Smooth muscle cell (in vitro differentiated cells): Measurements from ENCODE around the gene RAB6B. TPM values are rescaled to one million over a fixed set of nuclear protein-coding genes. Genes with fewer than 3 reads are reported as not detected.

Source experiments
- DNase-seq: peaks from one replicate; lab custom pipeline; 2025; ENCODE audit not compliant: unreplicated experiment; lab: John Stamatoyannopoulos, UW
- H2AFZ ChIP-seq: fragments of 200-600 bp; sonication (generic); 2 replicates; pipeline ENCODE4 v1.6.0; 2016; ENCODE audit warnings: antibody characterized with exemption, low read depth, mild to moderate bottlenecking
- H3F3A ChIP-seq: fragments of 200-600 bp; sonication (generic); 2 replicates; pipeline ENCODE4 v1.6.0; 2017; ENCODE audit warnings: antibody characterized with exemption, low read depth
- H3K27ac ChIP-seq: fragments of 200-600 bp; sonication (generic); 2 replicates; pipeline ENCODE4 v1.5.1; 2016; ENCODE audit warnings: low read depth, mild to moderate bottlenecking
- H3K27me3 ChIP-seq: fragments of 200-600 bp; sonication (generic); 2 replicates; pipeline ENCODE4 v1.6.1; 2016; ENCODE audit warnings: low read depth, mild to moderate bottlenecking
- H3K36me3 ChIP-seq: fragments of 200-600 bp; sonication (generic); 2 replicates; pipeline ENCODE4 v1.5.1; 2016; ENCODE audit warnings: low read depth
- H3K4me1 ChIP-seq: fragments of 200-600 bp; sonication (generic); 2 replicates; pipeline ENCODE4 v1.5.1; 2016; ENCODE audit warnings: low read depth
- H3K4me2 ChIP-seq: fragments of 200-600 bp; sonication (generic); 2 replicates; pipeline ENCODE4 v1.6.0; 2016; ENCODE audit warnings: mild to moderate bottlenecking
- H3K4me3 ChIP-seq: fragments of 200-600 bp; sonication (generic); 2 replicates; pipeline ENCODE4 v1.5.1; 2016; ENCODE audit warnings: mild to moderate bottlenecking
- H3K79me2 ChIP-seq: fragments of 200-600 bp; sonication (generic); 2 replicates; pipeline ENCODE4 v1.6.0; 2016; ENCODE audit warnings: low read depth, mild to moderate bottlenecking
- H3K9ac ChIP-seq: fragments of 200-600 bp; sonication (generic); 2 replicates; pipeline ENCODE4 v1.6.0; 2016; ENCODE audit warnings: low read depth
- H3K9me3 ChIP-seq: fragments of 200-600 bp; sonication (generic); replicated peaks from 2 replicates; pipeline ENCODE4 v1.5.1; 2016; ENCODE audit warnings: low read depth
- H4K20me1 ChIP-seq: fragments of 200-600 bp; sonication (generic); 2 replicates; pipeline ENCODE4 v1.6.0; 2016; ENCODE audit warnings: low read depth
- WGBS: methylation state at CpG from one replicate; pipeline ENCODE4 v1.1.7; 2016; ENCODE audit warnings: low lambda C conversion rate; 5-methylcytosine and 5-hydroxymethylcytosine counted together
- polyA plus RNA-seq: library from polyadenylated mRNA; unstranded; fragments of >200 nt; fragmentation: Nextera tagmentation; extraction: Ambion mirVana; gene quantifications from 2 replicates; pipeline ENCODE4 v1.2.1, GENCODE V29; 2016
- total RNA-seq: library from RNA; depleted of rRNA; stranded (reverse); fragments of >200 nt; gene quantifications from 2 replicates; pipeline ENCODE4 v1.2.3, GENCODE V29; 2014
- TF ChIP-seq, protein P1 (sequence below): fragments of 200-600 bp; sonication (generic); IDR thresholded peaks from 2 replicates; pipeline ENCODE4 v1.5.1; 2017; ENCODE audit warnings: borderline replicate concordance, mild to moderate bottlenecking, antibody characterized with exemption; ENCODE audit not compliant: insufficient read depth, poor library complexity, severe bottlenecking

The RAB6B gene
- total and polyA plus RNA-seq, 2 experiments from 2014 or later = 1.2 to 2.0 TPM

DNA sequence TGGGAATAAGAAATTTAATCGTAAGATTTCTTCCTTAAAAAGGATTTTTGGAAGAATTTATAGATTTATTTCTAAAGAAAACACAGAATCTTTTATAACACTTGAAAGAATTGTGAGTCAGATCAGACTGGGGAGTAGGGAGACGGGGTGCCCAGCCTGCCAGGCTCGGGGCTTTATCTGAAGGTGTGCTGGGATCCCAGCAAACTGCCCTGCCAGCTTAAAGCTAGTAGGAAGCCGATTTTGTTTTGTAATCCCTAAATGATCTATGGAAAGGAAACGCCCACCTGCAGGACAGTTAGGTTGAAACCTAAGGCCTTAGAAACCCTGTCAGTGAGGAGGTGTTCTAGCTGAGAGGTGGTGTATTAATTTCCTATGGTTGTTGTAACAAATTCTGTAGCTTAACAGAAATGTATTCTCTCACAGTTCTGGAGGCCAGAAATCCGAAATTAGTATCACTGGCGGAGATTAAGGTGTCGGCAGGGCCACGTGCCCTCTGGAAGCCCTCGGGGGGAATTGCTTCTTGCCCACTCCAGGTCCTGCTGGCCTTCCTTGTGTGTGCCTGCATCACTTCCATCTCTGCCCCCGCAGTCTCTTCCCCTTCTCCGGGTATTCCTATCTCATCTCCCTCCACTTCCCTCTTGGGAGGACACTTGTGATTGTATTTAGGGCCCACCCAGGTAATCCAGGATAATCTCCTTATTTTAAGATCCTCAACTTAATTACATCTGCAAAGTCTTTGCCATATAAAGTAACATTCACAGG lies 19.3 kb upstream of the RAB6B start:
- H3K27ac ChIP-seq = no peak overlapping the region
- no peaks in the 10 kb centered on the region for H3K79me2 ChIP-seq
- 83% methylated on average over 12 of the region's 12 CpGs for WGBS
- no peaks in the 10 kb centered on the region for H3F3A ChIP-seq
- no peaks in the 10 kb centered on the region for H3K9me3 ChIP-seq
- H3K4me1 ChIP-seq = no peaks in the 10 kb centered on the region
- peaks cover 4% of the 10 kb centered on the region for H3K27me3 ChIP-seq
- H3K9ac ChIP-seq = no peak overlapping the region
- H3K4me3 ChIP-seq = no peak overlapping the region
- H3K36me3 ChIP-seq = no peaks in the 10 kb centered on the region
- TF ChIP-seq, protein P1, sequence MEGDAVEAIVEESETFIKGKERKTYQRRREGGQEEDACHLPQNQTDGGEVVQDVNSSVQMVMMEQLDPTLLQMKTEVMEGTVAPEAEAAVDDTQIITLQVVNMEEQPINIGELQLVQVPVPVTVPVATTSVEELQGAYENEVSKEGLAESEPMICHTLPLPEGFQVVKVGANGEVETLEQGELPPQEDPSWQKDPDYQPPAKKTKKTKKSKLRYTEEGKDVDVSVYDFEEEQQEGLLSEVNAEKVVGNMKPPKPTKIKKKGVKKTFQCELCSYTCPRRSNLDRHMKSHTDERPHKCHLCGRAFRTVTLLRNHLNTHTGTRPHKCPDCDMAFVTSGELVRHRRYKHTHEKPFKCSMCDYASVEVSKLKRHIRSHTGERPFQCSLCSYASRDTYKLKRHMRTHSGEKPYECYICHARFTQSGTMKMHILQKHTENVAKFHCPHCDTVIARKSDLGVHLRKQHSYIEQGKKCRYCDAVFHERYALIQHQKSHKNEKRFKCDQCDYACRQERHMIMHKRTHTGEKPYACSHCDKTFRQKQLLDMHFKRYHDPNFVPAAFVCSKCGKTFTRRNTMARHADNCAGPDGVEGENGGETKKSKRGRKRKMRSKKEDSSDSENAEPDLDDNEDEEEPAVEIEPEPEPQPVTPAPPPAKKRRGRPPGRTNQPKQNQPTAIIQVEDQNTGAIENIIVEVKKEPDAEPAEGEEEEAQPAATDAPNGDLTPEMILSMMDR = no peak
- H3K4me2 ChIP-seq = no peak overlapping the region
- no peak overlapping the region for H2AFZ ChIP-seq
- DNase-seq = no peak
- no peaks in the 10 kb centered on the region for H4K20me1 ChIP-seq

DNA sequence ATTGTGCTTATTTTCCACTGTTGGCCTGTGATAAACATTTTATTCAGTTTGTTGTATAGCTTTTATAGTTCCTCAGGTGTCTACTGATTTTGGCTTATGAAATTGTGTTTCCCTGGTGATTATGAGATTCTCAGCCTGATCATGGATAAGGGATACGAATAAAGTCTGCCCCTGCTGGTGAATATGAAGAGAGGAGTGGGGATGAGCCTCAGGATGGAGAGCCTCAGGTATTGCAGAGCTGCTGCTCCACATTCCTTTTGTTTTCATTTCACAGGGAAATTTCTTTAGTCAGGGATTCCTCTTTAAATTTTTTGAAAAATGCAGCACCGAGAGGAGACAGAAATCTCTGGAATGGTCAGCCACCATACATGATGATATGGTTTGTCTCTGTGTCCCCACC lies 14.7 kb upstream of the RAB6B start:
- Histone ChIP-seq H3K4me3 (no peak overlapping the region), H4K20me1 (no peaks in the 10 kb centered on the region), H3F3A (no peaks in the 10 kb centered on the region), H3K79me2 (no peaks in the 10 kb centered on the region), H3K9me3 (no peaks in the 10 kb centered on the region), H3K4me1 (no peaks in the 10 kb centered on the region), H3K27me3 (peaks cover 4% of the 10 kb centered on the region), H3K27ac (no peak overlapping the region), H3K4me2 (no peak overlapping the region), H2AFZ (no peak overlapping the region), H3K36me3 (no peaks in the 10 kb centered on the region), H3K9ac (no peak overlapping the region)
- WGBS = 73% methylated on average over 2 of the region's 2 CpGs
- TF ChIP-seq, protein P1 = peak; percentile 13
- no peak for DNase-seq

GRCh38 chr3:133905376-133905775 lies 9.7 kb upstream of the RAB6B start:
- no peaks in the 10 kb centered on the region for H3K4me1 ChIP-seq
- TF ChIP-seq, protein P1 = no peak
- no peaks in the 10 kb centered on the region for H4K20me1 ChIP-seq
- WGBS = 82% methylated on average over 3 of the region's 3 CpGs
- no peaks in the 10 kb centered on the region for H3K9me3 ChIP-seq
- no peaks in the 10 kb centered on the region for H3F3A ChIP-seq
- H3K36me3 ChIP-seq = no peaks in the 10 kb centered on the region
- H3K27ac ChIP-seq = no peak overlapping the region
- DNase-seq = no peak
- no peak overlapping the region for H3K4me3 ChIP-seq
- no peaks in the 10 kb centered on the region for H3K79me2 ChIP-seq
- no peak overlapping the region for H3K9ac ChIP-seq
- no peaks in the 10 kb centered on the region for H3K27me3 ChIP-seq
- no peak overlapping the region for H2AFZ ChIP-seq
- H3K4me2 ChIP-seq = no peak overlapping the region

DNA sequence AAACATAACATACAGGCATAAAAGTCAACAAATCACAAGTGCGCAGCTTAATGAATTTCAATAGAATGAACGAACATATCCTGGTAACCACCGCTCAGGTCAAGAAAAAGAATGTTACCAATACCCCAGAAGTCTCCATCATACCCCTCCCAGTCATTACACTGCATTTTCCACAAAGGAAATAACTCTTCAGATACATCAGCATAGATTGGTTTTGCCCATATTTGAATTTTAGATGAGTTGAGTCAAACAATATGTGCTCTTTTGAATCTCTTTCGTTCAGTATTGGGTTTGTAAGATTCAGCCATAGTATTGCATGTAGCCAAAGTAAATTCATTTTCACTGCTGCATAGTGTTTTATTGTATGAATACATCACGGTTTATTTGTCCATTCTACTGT lies 6.2 kb upstream of the RAB6B start:
- no peak for DNase-seq
- 87% methylated on average over 5 of the region's 5 CpGs for WGBS

More for the DNA sequence above, 6.2 kb upstream of the RAB6B start:
- H3K9ac ChIP-seq = no peak overlapping the region
- peaks cover 28% of the 10 kb centered on the region for H3K27me3 ChIP-seq
- no peaks in the 10 kb centered on the region for H3K4me1 ChIP-seq
- H3K27ac ChIP-seq = no peak overlapping the region
- H4K20me1 ChIP-seq = no peaks in the 10 kb centered on the region
- H3F3A ChIP-seq = no peaks in the 10 kb centered on the region
- no peaks in the 10 kb centered on the region for H3K9me3 ChIP-seq
- TF ChIP-seq, protein P1 = no peak
- no peak overlapping the region for H3K4me3 ChIP-seq
- H3K36me3 ChIP-seq = no peaks in the 10 kb centered on the region
- no peaks in the 10 kb centered on the region for H3K79me2 ChIP-seq
- no peak overlapping the region for H2AFZ ChIP-seq
- H3K4me2 ChIP-seq = no peak overlapping the region
